Spleen (tissue), 11 donors: ENCODE data around the gene SMIM26. TPM values are rescaled to one million over a fixed set of nuclear protein-coding genes. Genes with fewer than 3 reads are reported as not detected.

ENCODE experiments used
- DNase-seq: peaks from one replicate; pipeline ENCODE4 v3.0.0-alpha.2; 2020
- H3K27ac ChIP-seq, 8 donors: fragments of 200-600 bp; sonication (generic) in 7 of 8; 1 replicate in 4 of 8; 2 replicates in 4 of 8; pipeline versions ENCODE4 v1.5.0 to v1.8.0; 2016 to 2021; ENCODE audit warnings: inconsistent platforms in 4 of 8, mild to moderate bottlenecking in 4 of 8, moderate library complexity in 1 of 8
- H3K27me3 ChIP-seq, 7 donors: fragments of 200-600 bp; sonication (generic) in 6 of 7; replicated peaks in 1 of 7; 1 replicate in 4 of 7; 2 replicates in 3 of 7; pipeline versions ENCODE4 v1.5.0 to v1.8.0; 2016 to 2021; ENCODE audit warnings: inconsistent platforms in 3 of 7, mild to moderate bottlenecking in 1 of 7
- H3K36me3 ChIP-seq, 6 donors: fragments of 200-600 bp; sonication (generic) in 5 of 6; 1 replicate in 4 of 6; 2 replicates in 2 of 6; pipeline versions ENCODE4 v1.5.0 to v1.8.0; 2016 to 2021; ENCODE audit warnings: inconsistent platforms in 2 of 6
- H3K4me1 ChIP-seq, 6 donors: fragments of 200-600 bp; sonication (generic) in 5 of 6; 1 replicate in 3 of 6; 2 replicates in 3 of 6; pipeline versions ENCODE4 v1.5.0 to v1.8.0; 2016 to 2021; ENCODE audit warnings: inconsistent platforms in 3 of 6
- H3K4me3 ChIP-seq, 8 donors: fragments of 200-600 bp; sonication (generic) in 7 of 8; 1 replicate in 4 of 8; 2 replicates in 4 of 8; pipeline versions ENCODE4 v1.5.0 to v1.8.0; 2016 to 2021; ENCODE audit warnings: inconsistent platforms in 4 of 8, mild to moderate bottlenecking in 4 of 8, moderate library complexity in 2 of 8
- H3K9me3 ChIP-seq, 8 donors: fragments of 200-600 bp; sonication (generic) in 7 of 8; 1 replicate in 4 of 8; 2 replicates in 4 of 8; pipeline versions ENCODE4 v1.5.0 to v1.8.0; 2016 to 2021; ENCODE audit warnings: inconsistent platforms in 4 of 8
- POLR2A ChIP-seq, 3 donors: fragments of 450-650 bp; IDR thresholded peaks; one replicate each; pipeline ENCODE4 v1.5.1; 2017; ENCODE audit warnings: antibody characterized with exemption in 3 of 3, mild to moderate bottlenecking in 1 of 3
- POLR2AphosphoS5 ChIP-seq, 3 donors: sonication (generic); formaldehyde crosslinking; IDR thresholded peaks; one replicate each; pipeline ENCODE4 v1.5.1; 2017; ENCODE audit warnings: antibody characterized with exemption in 3 of 3
- WGBS, 5 donors: extraction: QIAGEN DNeasy Blood & Tissue Kit in 3 of 5; methylation state at CpG; one replicate each; pipeline versions ENCODE4 v1.1.5 to v1.1.7; 2013 to 2018; 5-methylcytosine and 5-hydroxymethylcytosine counted together
- intact Hi-C: fragments of 100-400 bp; cut with DNase I; formaldehyde crosslinking; loops from one replicate; pipeline ENCODE4 v1.15.0; 2023; ENCODE audit warnings: low total_unique reads
- polyA plus RNA-seq, 3 donors: library from polyadenylated mRNA; stranded (reverse); fragments of 200-250 nt; gene quantifications; one replicate each; pipeline ENCODE4 v1.2.1, GENCODE V29; 2013
- total RNA-seq, 7 donors: library from RNA; depleted of rRNA in 3 of 7; stranded (reverse); fragments of >200 nt in 3 of 7; fragmentation: NEBNext Ultra II Directional in 4 of 7; extraction: Animal tissue kit (Norgen Biotek cat#: 25700) in 4 of 7; gene quantifications; one replicate each; pipeline versions ENCODE4 v1.1.0 to v1.2.1, GENCODE V29; 2016 to 2021
- TF ChIP-seq, protein P1 (sequence below), 11 experiments: fragments of 200-600 bp in 7 of 11; fragments of 450-650 bp in 4 of 11; sonication (generic) in 4 of 11; IDR thresholded peaks in 8 of 11; conservative IDR thresholded peaks in 3 of 11; 1 replicate in 7 of 11; 2 replicates in 4 of 11; pipeline versions ENCODE4 v1.4.0 to v1.8.0; 2016 to 2021; ENCODE audit warnings: antibody characterized with exemption in 11 of 11, inconsistent platforms in 4 of 11, mild to moderate bottlenecking in 1 of 11
- donor health status: healthy with polysubstance abuse.
- donor health status: DM: no; HTN: no; CAD: no; lungs with moderate emphysema.
- donor health status: DM: no; HTN: no; CAD: no.
- donor health status: Bipolar disorder and iron deficiency.
- donor health status: healthy.
- donor health status: DM: no; HTN: no; CAD: no.
- donor health status: DM: yes; HTN: yes; CAD: no.

The SMIM26 gene
- total and polyA plus RNA-seq, 10 donors = 36.5 to 127 (median 97.1) TPM

GRCh38 chr20:18577942-18578341 lies 10.7 kb downstream of the SMIM26 start:
- Histone ChIP-seq H3K36me3 (no peaks in the 10 kb centered on the region), H3K9me3 (no peaks in the 10 kb centered on the region), H3K4me3 (no peak overlapping the region), H3K27ac (no peak overlapping the region), H3K27me3 (no peaks in the 10 kb centered on the region), H3K4me1 (no peaks in the 10 kb centered on the region)
- WGBS, 5 donors = 75 to 92% (median 82%) methylated on average over 6 of the region's 6 CpGs
- DNase-seq = no peak
- intact Hi-C loops = no loop called here
- TF ChIP-seq, protein P1, sequence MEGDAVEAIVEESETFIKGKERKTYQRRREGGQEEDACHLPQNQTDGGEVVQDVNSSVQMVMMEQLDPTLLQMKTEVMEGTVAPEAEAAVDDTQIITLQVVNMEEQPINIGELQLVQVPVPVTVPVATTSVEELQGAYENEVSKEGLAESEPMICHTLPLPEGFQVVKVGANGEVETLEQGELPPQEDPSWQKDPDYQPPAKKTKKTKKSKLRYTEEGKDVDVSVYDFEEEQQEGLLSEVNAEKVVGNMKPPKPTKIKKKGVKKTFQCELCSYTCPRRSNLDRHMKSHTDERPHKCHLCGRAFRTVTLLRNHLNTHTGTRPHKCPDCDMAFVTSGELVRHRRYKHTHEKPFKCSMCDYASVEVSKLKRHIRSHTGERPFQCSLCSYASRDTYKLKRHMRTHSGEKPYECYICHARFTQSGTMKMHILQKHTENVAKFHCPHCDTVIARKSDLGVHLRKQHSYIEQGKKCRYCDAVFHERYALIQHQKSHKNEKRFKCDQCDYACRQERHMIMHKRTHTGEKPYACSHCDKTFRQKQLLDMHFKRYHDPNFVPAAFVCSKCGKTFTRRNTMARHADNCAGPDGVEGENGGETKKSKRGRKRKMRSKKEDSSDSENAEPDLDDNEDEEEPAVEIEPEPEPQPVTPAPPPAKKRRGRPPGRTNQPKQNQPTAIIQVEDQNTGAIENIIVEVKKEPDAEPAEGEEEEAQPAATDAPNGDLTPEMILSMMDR (IDR thresholded peaks at IDR 0.05 in 8 of 11, conservative IDR thresholded peaks at IDR 0.05 in 3 of 11) = no peak
- TF ChIP-seq POLR2AphosphoS5 (IDR thresholded peaks at IDR 0.05) (no peak), POLR2A (IDR thresholded peaks at IDR 0.05) (no peak)

GRCh38 chr20:18578581-18578980 lies 11.3 kb downstream of the SMIM26 start:
- Histone ChIP-seq H3K4me1 (no peaks in the 10 kb centered on the region), H3K27ac (no peak overlapping the region), H3K36me3 (no peaks in the 10 kb centered on the region), H3K9me3 (no peaks in the 10 kb centered on the region), H3K27me3 (no peaks in the 10 kb centered on the region), H3K4me3 (no peak overlapping the region)
- 29 to 51% (median 33%) methylated on average over 6 of the region's 6 CpGs for WGBS, 5 donors
- DNase-seq = no peak
- intact Hi-C loops = no loop called here
- TF ChIP-seq, protein P1 (IDR thresholded peaks at IDR 0.05 in 8 of 11, conservative IDR thresholded peaks at IDR 0.05 in 3 of 11) = no peak
- no peak for TF ChIP-seq POLR2AphosphoS5 (IDR thresholded peaks at IDR 0.05)
- no peak for TF ChIP-seq POLR2A (IDR thresholded peaks at IDR 0.05)

DNA sequence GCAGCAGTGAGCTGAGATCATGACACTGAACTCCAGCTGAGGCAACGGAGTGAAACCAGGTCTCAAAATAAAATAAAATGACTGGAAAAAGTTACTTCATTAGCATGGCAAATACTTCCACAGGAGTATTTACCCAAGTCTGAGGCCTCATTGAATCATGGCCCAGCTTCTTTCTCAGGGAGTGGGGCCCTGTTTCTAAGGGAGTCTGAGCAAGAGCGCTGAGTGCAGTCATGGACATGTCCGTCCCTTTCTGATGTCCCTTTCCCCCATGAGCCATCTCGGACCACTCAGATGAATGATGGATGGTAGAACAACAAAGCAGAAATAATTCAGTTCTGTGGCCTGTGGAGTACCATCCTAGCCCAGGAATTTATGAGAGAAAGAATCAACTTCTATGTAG lies 12.8 kb downstream of the SMIM26 start:
- no peak for TF ChIP-seq POLR2A (IDR thresholded peaks at IDR 0.05)
- TF ChIP-seq POLR2AphosphoS5 (IDR thresholded peaks at IDR 0.05) = no peak
- TF ChIP-seq, protein P1 (IDR thresholded peaks at IDR 0.05 in 8 of 11, conservative IDR thresholded peaks at IDR 0.05 in 3 of 11) = no peak
- Histone ChIP-seq H3K27ac (no peak overlapping the region), H3K4me3 (no peak overlapping the region), H3K36me3 (no peaks in the 10 kb centered on the region), H3K4me1 (no peaks in the 10 kb centered on the region), H3K27me3 (no peaks in the 10 kb centered on the region), H3K9me3 (no peaks in the 10 kb centered on the region)
- WGBS, 5 donors = 90 to 96% (median 93%) methylated on average over 4 of the region's 4 CpGs
- intact Hi-C loops = no loop called here
- no peak for DNase-seq

DNA sequence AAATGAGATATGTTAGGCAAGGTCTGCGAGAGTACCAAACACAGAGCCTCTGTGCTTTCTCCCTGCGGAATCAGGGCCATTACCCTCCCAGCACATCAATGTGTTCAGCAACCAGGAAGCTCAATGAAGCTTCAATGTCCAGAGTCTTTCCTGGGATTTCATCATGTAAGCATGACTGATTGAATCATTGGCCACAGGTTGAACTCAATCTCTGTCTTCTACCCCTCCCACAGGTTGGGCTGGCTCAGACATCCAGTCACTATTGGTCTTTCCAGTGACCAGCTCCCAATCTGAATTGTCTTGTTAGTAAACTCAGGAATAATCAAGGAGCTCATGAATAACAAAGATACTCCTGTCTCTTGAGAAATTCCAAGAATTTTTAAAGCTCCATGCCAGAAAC lies 17.9 kb downstream of the SMIM26 start:
- H3K27ac ChIP-seq = no peak overlapping the region
- TF ChIP-seq POLR2A (IDR thresholded peaks at IDR 0.05) = no peak
- TF ChIP-seq POLR2AphosphoS5 (IDR thresholded peaks at IDR 0.05) = no peak
- TF ChIP-seq, protein P1 (IDR thresholded peaks at IDR 0.05 in 8 of 11, conservative IDR thresholded peaks at IDR 0.05 in 3 of 11) = no peak
- intact Hi-C loops = no loop called here
- no peaks in the 10 kb centered on the region for H3K36me3 ChIP-seq
- 88 to 100% (median 93%) methylated on average over 2 of the region's 2 CpGs for WGBS, 5 donors
- H3K4me1 ChIP-seq = peaks cover 4 to 30% (median 21%) of the 10 kb centered on the region in 6 donors
- H3K27me3 ChIP-seq = no peaks in the 10 kb centered on the region
- H3K9me3 ChIP-seq = no peaks in the 10 kb centered on the region
- no peak for DNase-seq
- no peak overlapping the region for H3K4me3 ChIP-seq
